GM19324 (cell line): ENCODE results near the gene UBE2K.
"Not testable (repeated sequence)": the region's sequence is repeated elsewhere in the genome, so short reads cannot be mapped to it uniquely, and the experiment has no call there.

Source experiments
- ATAC-seq: cut with Tn5 transposase; IDR thresholded peaks from one replicate; pipeline ENCODE4 v1.9.1; 2021; ENCODE audit warnings: mild to moderate bottlenecking, moderate library complexity; ENCODE audit not compliant: unreplicated experiment, low FRiP score

The UBE2K gene

GRCh38 chr4:39786838-39787237 lies 88.9 kb downstream of the UBE2K start:
- ATAC-seq: no peak

DNA sequence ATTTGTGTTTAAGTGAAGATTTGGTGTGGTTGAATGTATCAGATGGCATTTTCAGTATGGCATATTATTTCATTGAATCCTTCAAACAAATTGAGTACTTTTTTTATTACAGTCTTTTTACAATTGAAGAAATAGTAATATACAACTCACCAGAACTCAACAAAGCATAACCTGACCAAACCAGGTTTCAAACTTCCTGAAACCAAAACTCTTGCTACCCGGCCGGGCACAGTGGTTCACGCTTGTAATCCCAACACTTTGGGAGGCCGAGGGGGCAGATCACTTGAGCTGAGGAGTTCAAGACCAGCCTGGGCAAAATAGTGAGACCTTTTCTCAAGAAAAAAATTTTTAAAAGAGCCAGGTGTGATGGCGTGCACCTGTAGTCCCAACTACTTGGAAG lies 94.2 kb downstream of the UBE2K start:
- no peak for ATAC-seq

- ATAC-seq: no peak
These were observed 94.6 kb downstream of the UBE2K start for GRCh38 chr4:39792529-39792928.

DNA sequence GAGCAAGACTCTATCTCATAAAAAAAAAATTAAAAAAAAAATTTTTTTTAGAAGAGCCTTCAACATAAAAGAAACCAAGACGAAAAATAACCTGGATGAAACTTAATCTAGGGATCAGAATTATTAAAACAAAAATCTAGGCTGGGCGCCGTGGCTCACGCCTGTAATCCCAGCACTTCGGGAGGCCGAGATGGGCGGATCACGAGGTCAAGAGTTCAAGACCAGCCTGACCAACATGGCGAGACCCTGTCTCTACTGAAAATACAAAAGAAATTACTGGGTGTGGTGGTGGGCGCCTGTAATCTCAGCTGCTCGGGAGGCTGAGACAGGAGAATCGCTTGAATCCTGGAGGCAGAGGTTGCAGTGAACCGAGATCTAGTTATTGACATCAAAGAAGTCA lies 95.0 kb downstream of the UBE2K start:
- not testable (repeated sequence) for ATAC-seq

DNA sequence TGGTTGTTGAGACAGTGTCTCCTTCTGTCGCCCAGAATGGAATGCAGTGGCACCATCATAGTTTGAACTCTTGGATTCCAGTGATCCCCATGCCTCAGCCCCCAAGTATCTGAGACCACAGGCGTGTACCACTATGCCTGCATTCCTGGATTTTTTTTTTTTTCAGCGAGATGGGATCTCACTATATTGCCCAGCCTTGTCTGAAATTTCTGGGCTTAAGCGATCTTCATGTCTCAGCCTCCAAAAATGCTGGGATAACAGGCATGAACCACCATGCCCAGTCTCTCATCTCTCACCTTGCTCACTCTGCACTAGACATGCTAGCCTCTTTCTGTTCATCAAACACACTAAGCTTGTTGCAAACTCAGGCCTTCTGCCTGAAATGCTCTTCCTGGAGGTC lies 104.1 kb downstream of the UBE2K start:
- no peak for ATAC-seq

DNA sequence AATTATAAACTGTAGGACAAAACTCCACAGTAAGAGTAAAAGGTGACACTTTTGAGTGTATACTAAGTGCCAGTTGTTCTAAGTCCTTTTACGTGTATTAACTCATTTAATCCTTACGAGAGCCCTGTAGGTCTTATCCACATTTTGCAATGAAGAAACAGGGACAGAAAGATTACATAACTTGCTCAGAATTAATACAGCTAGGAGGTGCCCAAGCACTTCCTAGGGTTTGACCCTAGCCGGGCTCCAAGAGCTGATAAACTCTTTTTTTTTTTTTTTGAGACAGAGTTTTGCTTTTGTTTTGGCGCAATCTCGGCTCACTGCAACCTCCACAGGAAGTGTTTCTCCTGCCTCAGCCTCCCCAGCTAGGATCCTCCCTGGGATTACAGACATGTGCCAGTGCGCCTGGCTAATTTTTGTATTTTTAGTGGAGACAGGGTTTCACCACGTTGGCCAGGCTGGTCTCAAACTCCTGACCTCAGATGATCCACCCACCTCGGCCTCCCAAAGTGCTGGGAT lies 110.4 kb downstream of the UBE2K start:
- no peak for ATAC-seq

- ATAC-seq: no peak
These were observed 114.6 kb downstream of the UBE2K start for GRCh38 chr4:39812500-39812899.

- not testable (repeated sequence) for ATAC-seq
These were observed 115.1 kb downstream of the UBE2K start for GRCh38 chr4:39813033-39813432.

GRCh38 chr4:39813761-39814160 lies 115.8 kb downstream of the UBE2K start:
- not testable (repeated sequence) for ATAC-seq

DNA sequence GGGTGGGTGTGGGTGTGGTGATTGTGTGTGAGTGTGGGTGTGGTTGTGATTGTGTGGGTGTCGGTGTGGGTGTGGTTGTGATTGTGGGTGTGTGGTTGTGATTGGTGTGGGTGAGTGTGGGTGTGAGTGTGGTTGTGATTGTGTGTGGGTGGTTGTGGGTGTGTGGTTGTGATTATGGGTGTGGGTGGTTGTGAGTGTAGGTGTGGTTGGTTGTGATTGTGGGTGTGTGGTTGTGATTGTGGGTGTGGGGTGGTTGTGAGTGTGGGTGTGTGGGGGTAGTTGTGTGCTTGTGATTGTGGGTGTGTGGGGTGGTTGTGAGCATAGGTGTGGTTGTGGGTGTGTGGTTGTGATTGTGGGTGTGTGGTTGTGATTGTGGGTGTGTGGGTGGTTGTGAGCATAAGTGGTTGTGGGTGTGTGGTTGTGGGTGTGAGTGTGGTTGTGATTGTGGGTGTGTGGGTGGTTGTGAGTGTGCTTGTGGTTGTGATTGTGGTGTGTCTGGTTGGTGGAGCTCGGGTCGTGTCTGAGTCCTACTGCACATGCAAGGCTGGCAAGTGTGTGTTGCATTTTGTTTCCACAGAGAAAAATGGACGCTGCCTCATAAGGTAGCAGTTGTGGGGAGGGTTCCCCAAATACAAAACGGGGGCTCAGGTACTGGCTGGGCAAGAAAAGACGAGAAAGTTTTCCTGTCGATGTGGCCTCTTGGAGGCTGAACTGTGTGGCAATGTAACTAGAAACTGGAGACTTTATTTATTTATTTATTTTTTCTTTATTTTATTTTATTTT lies 116.7 kb downstream of the UBE2K start:
- no peak for ATAC-seq

- ATAC-seq: no peak
These were observed 120.7 kb downstream of the UBE2K start for GRCh38 chr4:39818646-39819045.

- no peak for ATAC-seq
These were observed 122.2 kb downstream of the UBE2K start for GRCh38 chr4:39820186-39820585.

DNA sequence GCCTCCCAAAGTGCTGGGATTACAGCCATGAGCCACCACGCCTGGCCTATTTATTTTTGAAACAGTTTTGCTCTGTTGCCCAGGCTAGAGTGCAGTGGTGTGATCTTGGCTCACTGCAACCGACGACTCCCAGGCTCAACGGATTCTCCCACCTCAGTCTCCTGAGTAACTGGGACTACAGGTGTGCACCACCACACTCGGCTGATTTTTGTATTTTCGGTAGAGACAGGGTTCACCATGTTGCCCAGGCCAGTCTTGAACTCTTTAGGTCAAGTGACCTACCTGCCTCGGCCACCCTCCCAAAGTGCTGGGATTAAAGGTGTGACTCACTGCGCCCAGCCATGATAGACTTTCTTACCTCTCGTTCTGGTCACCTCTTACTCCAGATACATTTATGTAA lies 124.0 kb downstream of the UBE2K start:
- ATAC-seq: no peak

DNA sequence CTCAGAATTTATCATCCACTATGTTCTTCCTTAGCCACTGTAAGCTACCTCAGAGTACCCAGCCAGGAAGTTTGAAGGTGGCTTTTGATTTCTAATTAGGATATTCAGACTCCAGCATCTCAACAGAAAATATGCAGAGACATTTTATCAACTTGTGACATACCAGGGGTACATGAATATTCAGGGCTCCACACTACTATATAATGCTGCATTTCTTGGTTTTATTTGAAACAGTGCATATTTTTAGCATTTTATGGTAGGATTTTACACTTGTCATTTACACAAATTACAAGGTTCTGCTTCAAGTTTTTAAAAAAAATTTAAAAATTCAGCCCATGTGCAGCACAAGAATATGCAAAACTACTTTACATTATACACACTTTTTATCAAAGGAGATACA lies 124.7 kb downstream of the UBE2K start:
- no peak for ATAC-seq

- no peak for ATAC-seq
These were observed 125.3 kb downstream of the UBE2K start for GRCh38 chr4:39823191-39823590.

- no peak for ATAC-seq
These were observed 127.2 kb downstream of the UBE2K start for GRCh38 chr4:39825090-39825489.

- ATAC-seq: no peak
These were observed 127.8 kb downstream of the UBE2K start for GRCh38 chr4:39825741-39826231.
